Measurements from ENCODE around the gene COL9A3. TPM values are rescaled to one million over a fixed set of nuclear protein-coding genes. Genes with fewer than 3 reads are reported as not detected.
"Not testable (repeated sequence)": the region's sequence is repeated elsewhere in the genome, so short reads cannot be mapped to it uniquely, and the experiment has no call there.

Gene COL9A3
- total RNA-seq, 1 donor from 2014 or later, result 1.1 TPM

DNA sequence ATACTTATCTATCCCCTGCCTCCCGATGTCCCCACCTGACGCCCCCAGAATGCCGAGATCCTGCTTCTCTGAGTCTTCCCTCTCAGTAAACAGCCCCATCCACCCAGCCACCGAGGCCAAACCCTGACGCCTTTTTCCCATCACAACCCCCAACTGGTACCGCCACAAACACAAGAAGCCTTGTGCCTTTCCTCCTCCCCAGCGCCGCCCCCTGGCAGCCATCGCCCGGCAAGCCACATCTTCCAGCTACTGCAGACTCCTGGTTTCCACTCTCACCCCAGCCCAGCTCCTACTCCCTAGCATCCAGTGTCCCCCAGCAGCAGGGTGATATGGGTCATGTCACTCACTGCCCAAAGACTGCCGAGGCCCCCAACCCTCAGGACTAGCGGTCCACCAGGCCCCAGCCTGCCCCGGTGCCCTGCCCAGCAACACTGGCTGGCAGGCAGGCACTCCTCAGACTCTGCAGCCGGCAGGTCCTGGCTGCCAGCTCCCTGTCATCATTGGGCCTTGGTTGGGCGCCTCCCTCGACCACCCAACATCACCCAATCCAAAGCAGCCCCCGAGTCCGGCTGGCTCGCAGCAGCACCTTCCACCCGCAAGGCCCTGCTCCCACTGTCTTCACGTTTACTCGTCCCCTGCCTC is 33.6 kb downstream of the COL9A3 start:
- ATAC-seq (peak; percentile 26), DNase-seq (no peak)
- Histone ChIP-seq H3K9me3 (no peaks in the 10 kb centered on the region), H3K27ac (no peak overlapping the region), H3K27me3 (no peaks in the 10 kb centered on the region), H3K4me1 (no peaks in the 10 kb centered on the region), H3K36me3 (peaks cover 18% of the 10 kb centered on the region), H3K4me3 (no peak overlapping the region)
- TF ChIP-seq, protein P1, sequence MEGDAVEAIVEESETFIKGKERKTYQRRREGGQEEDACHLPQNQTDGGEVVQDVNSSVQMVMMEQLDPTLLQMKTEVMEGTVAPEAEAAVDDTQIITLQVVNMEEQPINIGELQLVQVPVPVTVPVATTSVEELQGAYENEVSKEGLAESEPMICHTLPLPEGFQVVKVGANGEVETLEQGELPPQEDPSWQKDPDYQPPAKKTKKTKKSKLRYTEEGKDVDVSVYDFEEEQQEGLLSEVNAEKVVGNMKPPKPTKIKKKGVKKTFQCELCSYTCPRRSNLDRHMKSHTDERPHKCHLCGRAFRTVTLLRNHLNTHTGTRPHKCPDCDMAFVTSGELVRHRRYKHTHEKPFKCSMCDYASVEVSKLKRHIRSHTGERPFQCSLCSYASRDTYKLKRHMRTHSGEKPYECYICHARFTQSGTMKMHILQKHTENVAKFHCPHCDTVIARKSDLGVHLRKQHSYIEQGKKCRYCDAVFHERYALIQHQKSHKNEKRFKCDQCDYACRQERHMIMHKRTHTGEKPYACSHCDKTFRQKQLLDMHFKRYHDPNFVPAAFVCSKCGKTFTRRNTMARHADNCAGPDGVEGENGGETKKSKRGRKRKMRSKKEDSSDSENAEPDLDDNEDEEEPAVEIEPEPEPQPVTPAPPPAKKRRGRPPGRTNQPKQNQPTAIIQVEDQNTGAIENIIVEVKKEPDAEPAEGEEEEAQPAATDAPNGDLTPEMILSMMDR (IDR thresholded peaks at IDR 0.05), result no peak
- intact Hi-C loops (cut with DNase I), result no loop called here

DNA sequence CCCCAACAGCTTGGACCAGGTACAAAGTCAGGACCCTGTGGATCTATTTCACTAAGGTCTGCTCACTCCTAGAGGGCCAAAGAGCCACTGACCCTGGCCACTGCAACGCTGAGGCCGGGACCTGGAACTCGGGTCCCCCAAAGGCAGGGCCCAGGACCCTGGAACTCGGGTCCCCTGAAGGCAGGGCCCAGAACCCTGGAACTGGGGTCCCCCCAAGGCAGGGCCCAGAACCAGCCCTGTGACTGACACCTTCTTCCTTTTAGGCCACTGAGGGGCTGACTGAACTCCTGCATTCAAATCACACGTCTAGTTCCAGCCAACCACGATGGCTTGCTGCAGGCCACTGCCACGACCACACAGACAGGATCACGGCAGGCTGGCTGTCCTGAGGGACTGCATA is 35.3 kb downstream of the COL9A3 start:
- intact Hi-C loops (cut with DNase I), result no loop called here
- H3K4me1 ChIP-seq, result no peaks in the 10 kb centered on the region
- no peaks in the 10 kb centered on the region for H3K27me3 ChIP-seq
- H3K9me3 ChIP-seq, result no peaks in the 10 kb centered on the region
- peaks cover 21% of the 10 kb centered on the region for H3K36me3 ChIP-seq
- ATAC-seq (no peak), DNase-seq (no peak)
- H3K4me3 ChIP-seq, result no peak overlapping the region
- TF ChIP-seq, protein P1 (IDR thresholded peaks at IDR 0.05), result no peak
- no peak overlapping the region for H3K27ac ChIP-seq

DNA sequence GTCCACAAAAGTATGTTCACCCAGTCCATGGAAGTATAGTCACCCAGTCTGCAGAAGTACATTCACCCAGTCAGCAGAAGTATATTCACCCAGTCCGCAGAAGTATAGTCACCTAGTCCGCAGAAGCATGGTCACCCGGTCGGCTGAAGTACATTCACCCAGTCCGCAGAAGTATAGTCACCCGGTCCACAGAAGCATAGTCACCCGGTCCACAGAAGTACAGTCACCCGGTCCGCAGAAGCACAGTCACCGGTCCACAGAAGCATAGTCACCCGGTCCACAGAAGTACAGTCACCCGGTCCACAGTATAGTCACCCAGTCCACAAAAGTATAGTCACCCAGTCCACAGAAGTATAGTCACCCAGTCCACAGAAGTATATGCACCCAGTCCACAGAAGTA is 36.0 kb downstream of the COL9A3 start:
- ATAC-seq, result no peak

DNA sequence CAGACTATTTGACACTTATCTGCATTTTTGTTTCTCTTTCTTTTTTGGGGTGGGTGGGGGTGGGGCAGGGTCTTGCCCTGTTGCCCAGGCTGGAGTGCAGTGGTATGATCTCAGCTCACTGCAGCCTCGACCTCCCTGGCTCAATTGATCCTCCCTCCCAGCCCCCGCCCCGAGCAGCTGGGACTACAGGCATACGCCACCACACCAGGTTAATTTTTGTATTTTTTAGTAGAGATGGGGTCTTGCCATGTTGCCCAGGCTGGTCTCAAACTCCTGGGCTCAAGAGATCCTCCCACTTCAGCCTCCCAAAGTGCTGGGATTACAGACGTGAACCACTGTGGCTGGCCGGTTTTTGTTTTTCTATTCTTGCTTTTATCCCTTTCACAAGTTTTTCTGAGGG is 36.5 kb downstream of the COL9A3 start:
- intact Hi-C loops (cut with DNase I); H3K9me3 ChIP-seq; H3K4me1 ChIP-seq; DNase-seq; H3K4me3 ChIP-seq; H3K27ac ChIP-seq; H3K27me3 ChIP-seq; ATAC-seq: not testable (repeated sequence)
- H3K36me3 ChIP-seq, result peaks cover 23% of the 10 kb centered on the region

More for the DNA sequence above, 36.0 kb downstream of the COL9A3 start:
- Histone ChIP-seq H3K36me3 (peaks cover 23% of the 10 kb centered on the region), H3K27ac (no peak overlapping the region), H3K27me3 (no peaks in the 10 kb centered on the region), H3K9me3 (no peaks in the 10 kb centered on the region), H3K4me1 (no peaks in the 10 kb centered on the region), H3K4me3 (no peak overlapping the region)
- intact Hi-C loops (cut with DNase I), result no loop called here
- TF ChIP-seq, protein P1 (IDR thresholded peaks at IDR 0.05), result no peak
- DNase-seq, result no peak

DNA sequence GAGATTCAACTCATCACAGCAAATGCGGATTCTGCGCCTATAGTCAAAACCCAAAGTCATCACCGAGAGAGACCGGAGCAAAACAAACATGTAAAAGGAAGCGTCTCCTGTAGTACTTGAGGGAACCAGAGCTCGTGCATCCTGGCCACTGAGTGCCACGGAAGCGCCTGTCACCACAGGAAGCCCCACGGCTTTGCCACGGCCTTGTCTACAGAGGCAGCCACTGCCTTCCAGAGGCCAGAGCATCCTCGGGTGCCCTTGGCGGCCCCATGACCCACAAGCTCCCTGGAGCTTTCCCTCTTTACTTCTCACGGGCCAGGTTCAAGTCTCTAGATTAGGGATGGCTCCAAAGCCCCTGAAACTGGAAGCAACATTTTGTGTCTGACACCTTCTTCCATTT is 37.3 kb downstream of the COL9A3 start:
- DNase-seq (no peak), ATAC-seq (no peak)
- Histone ChIP-seq H3K27ac (no peak overlapping the region), H3K4me3 (no peak overlapping the region), H3K9me3 (no peaks in the 10 kb centered on the region), H3K27me3 (no peaks in the 10 kb centered on the region), H3K36me3 (peaks cover 23% of the 10 kb centered on the region), H3K4me1 (no peaks in the 10 kb centered on the region)
- intact Hi-C loops (cut with DNase I), result no loop called here
- TF ChIP-seq, protein P1 (IDR thresholded peaks at IDR 0.05), result no peak

DNA sequence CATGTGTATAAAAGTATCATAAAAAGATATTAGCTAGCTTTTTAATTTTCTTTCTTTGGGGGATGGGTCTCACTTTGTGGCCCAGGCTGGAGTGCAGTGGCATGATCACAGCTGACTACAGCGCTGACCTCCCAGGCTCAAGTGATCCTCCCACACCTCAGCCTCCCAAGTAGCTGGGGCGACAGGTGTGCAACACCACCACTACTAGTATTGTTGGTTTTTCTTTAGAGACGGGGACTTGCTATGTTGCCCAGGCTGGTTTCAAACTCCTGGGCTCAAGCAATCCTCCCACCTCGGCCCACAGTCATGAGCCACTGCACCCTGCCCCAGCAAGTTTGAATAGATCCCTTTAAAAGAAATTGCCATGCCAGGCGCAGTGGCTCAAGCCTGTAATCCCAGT is 38.3 kb downstream of the COL9A3 start:
- no peak overlapping the region for H3K27ac ChIP-seq
- H3K4me3 ChIP-seq, result no peak overlapping the region
- H3K27me3 ChIP-seq, result no peaks in the 10 kb centered on the region
- H3K4me1 ChIP-seq, result peaks cover 4% of the 10 kb centered on the region
- ATAC-seq, result no peak
- no peak for DNase-seq
- TF ChIP-seq, protein P1 (IDR thresholded peaks at IDR 0.05), result no peak
- no peaks in the 10 kb centered on the region for H3K9me3 ChIP-seq
- intact Hi-C loops (cut with DNase I), result no loop called here
- H3K36me3 ChIP-seq, result peaks cover 23% of the 10 kb centered on the region
